NB4 (cell line): ENCODE data around the gene ZNF319.
A peak's percentile ranks its signal among the peaks of the same experiment; 100 is the strongest.

ENCODE experiments used
- DNase-seq: peaks from one replicate; pipeline ENCODE4 v3.0.0; 2010; ENCODE audit warnings: low read depth
- H3K4me3 ChIP-seq: one replicate; pipeline ENCODE4 v1.5.1; 2011; ENCODE audit warnings: mild to moderate bottlenecking, low read depth, low read length, moderate library complexity
- CTCF ChIP-seq: IDR thresholded peaks from one replicate; pipeline ENCODE4 v1.5.1; 2012; ENCODE audit warnings: low read depth, low read length
- MAX ChIP-seq: IDR thresholded peaks from 2 replicates; pipeline ENCODE4 v1.6.1; 2011; ENCODE audit warnings: low read depth, low read length
- MYC ChIP-seq: IDR thresholded peaks from 2 replicates; pipeline ENCODE4 v1.6.1; 2011; ENCODE audit warnings: low read depth, low read length
- POLR2A ChIP-seq: IDR thresholded peaks from 2 replicates; pipeline ENCODE4 v1.6.1; 2011; ENCODE audit warnings: mild to moderate bottlenecking; ENCODE audit not compliant: insufficient read length; ENCODE audit errors: extremely low read depth

Gene ZNF319

GRCh38 chr16:58046054-58046881, 45.8 kb upstream of the ZNF319 start:
- peak; percentile 67 for DNase-seq
- H3K4me3 ChIP-seq = no peak overlapping the region
- no peak for TF ChIP-seq MYC
- TF ChIP-seq MAX = no peak

- TF ChIP-seq MYC (no peak), POLR2A (no peak), CTCF (no peak)
- no peak for DNase-seq
- no peak overlapping the region for H3K4me3 ChIP-seq
These were observed 44.6 kb upstream of the ZNF319 start for GRCh38 chr16:58045096-58045495.

GRCh38 chr16:58044266-58045019, 44.0 kb upstream of the ZNF319 start:
- no peak overlapping the region for H3K4me3 ChIP-seq
- DNase-seq = no peak
- TF ChIP-seq MYC (no peak), POLR2A (no peak), CTCF (no peak), MAX (no peak)

- DNase-seq = no peak
- no peak for TF ChIP-seq MAX
- no peak for TF ChIP-seq POLR2A
These were observed 43.2 kb upstream of the ZNF319 start for GRCh38 chr16:58043571-58044155.

GRCh38 chr16:58042886-58043515, 42.5 kb upstream of the ZNF319 start:
- TF ChIP-seq MYC (no peak), POLR2A (no peak), CTCF (no peak), MAX (no peak)
- H3K4me3 ChIP-seq = no peak overlapping the region
- no peak for DNase-seq

More at GRCh38 chr16:58043571-58044155, 43.2 kb upstream of the ZNF319 start:
- no peak overlapping the region for H3K4me3 ChIP-seq

GRCh38 chr16:58042001-58042885, 41.8 kb upstream of the ZNF319 start:
- no peak for DNase-seq
- TF ChIP-seq MAX (no peak), CTCF (no peak), MYC (no peak), POLR2A (no peak)
- H3K4me3 ChIP-seq = no peak overlapping the region
